ENCODE measurements around the gene PPFIA4. TPM values are rescaled to one million over a fixed set of nuclear protein-coding genes. Genes with fewer than 3 reads are reported as not detected.

PPFIA4 gene
- total RNA-seq, 1 donor from 2014 or later, result 1.3 TPM

DNA sequence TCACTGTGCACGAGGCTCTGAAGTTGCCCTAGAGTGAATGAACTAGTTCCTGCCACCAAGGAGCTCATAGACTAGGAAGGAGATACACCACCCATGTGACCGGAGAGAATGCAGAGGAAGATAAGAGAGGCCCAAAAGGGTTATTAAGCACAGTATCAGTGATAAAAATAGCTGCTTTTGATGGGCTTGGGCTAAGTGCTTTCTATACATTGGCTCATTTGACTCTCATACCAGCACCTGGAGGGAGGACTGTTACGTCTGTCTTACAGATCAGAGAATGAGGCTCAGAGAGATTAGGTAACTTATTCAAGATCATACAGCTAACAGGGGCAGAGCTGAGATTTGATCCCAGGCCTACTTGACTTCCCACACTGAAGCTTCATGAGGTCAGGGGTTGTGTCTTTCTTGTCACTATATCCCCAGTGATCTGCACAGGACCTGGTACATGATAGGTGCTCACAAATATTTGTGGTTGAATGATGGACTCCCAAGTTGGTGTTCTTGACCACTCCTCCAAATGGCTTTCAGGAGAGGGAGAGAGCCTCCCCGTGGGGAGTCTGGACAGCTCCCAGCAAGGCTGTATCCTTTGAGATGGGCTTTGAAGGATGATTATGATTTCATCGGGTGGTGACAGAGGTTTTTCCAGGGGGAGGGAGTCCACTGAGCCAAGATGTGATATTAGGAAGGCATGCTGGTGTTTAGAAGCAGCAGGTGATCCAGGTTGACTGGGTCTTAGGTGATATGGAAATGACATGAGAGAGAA is 14.4 kb downstream of the PPFIA4 start:
- no peak for TF ChIP-seq CTCF (IDR thresholded peaks at IDR 0.05)
- Histone ChIP-seq H3K4me3 (no peak overlapping the region), H3K9me3 (no peaks in the 10 kb centered on the region), H3K4me1 (peaks cover 3% of the 10 kb centered on the region), H3K27ac (no peak overlapping the region), H3K27me3 (no peaks in the 10 kb centered on the region), H3K36me3 (no peaks in the 10 kb centered on the region)
- intact Hi-C loops (cut with DNase I), result no loop called here
- no peak for DNase-seq
- no peak for ATAC-seq

- no peak for DNase-seq
- no peak for TF ChIP-seq CTCF (IDR thresholded peaks at IDR 0.05)
- no peaks in the 10 kb centered on the region for H3K9me3 ChIP-seq
These were observed 15.2 kb downstream of the PPFIA4 start for GRCh38 chr1:203041351-203041932.

GRCh38 chr1:203043830-203044545 is 17.7 kb downstream of the PPFIA4 start:
- H3K4me3 ChIP-seq, result no peak overlapping the region
- ATAC-seq (no peak), DNase-seq (no peak)
- no peaks in the 10 kb centered on the region for H3K9me3 ChIP-seq
- intact Hi-C loops (cut with DNase I), result no loop called here
- TF ChIP-seq CTCF (IDR thresholded peaks at IDR 0.05), result no peak
- no peaks in the 10 kb centered on the region for H3K27me3 ChIP-seq
- no peaks in the 10 kb centered on the region for H3K4me1 ChIP-seq
- no peak overlapping the region for H3K27ac ChIP-seq
- H3K36me3 ChIP-seq, result no peaks in the 10 kb centered on the region

More at GRCh38 chr1:203041351-203041932, 15.2 kb downstream of the PPFIA4 start:
- Histone ChIP-seq H3K4me1 (peaks cover 3% of the 10 kb centered on the region), H3K27me3 (no peaks in the 10 kb centered on the region), H3K27ac (no peak overlapping the region), H3K4me3 (no peak overlapping the region), H3K36me3 (no peaks in the 10 kb centered on the region)
- intact Hi-C loops (cut with DNase I), result no loop called here
- no peak for ATAC-seq

- TF ChIP-seq CTCF (IDR thresholded peaks at IDR 0.05), result no peak
- Histone ChIP-seq H3K4me3 (no peak overlapping the region), H3K27me3 (no peaks in the 10 kb centered on the region), H3K4me1 (no peaks in the 10 kb centered on the region), H3K9me3 (no peaks in the 10 kb centered on the region), H3K36me3 (no peaks in the 10 kb centered on the region), H3K27ac (no peak overlapping the region)
- ATAC-seq (no peak), DNase-seq (no peak)
- intact Hi-C loops (cut with DNase I), result no loop called here
These were observed 18.4 kb downstream of the PPFIA4 start for GRCh38 chr1:203044546-203045250.

DNA sequence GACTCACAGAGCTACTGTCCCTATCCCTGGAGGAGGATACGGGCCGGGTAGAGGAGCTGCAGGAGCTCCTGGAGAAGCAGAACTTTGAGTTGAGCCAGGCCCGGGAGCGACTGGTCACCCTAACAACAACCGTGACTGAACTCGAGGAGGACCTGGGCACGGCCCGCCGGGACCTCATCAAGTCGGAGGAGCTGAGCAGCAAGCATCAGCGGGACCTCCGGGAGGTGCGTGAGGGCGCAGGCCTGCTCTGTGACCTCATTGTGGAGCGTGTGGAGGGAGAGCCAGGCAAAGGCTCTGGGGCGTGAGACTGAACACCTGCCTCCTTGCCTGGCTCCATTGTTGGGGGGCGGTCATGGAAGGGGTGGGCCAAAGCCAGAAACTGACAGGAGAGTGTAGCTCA is 19.0 kb downstream of the PPFIA4 start:
- no peak for DNase-seq
- no peak overlapping the region for H3K4me3 ChIP-seq
- intact Hi-C loops (cut with DNase I), result no loop called here

More for the DNA sequence above, 19.0 kb downstream of the PPFIA4 start:
- Histone ChIP-seq H3K27ac (no peak overlapping the region), H3K4me1 (no peaks in the 10 kb centered on the region), H3K27me3 (no peaks in the 10 kb centered on the region), H3K9me3 (no peaks in the 10 kb centered on the region), H3K36me3 (no peaks in the 10 kb centered on the region)
- ATAC-seq, result no peak
- no peak for TF ChIP-seq CTCF (IDR thresholded peaks at IDR 0.05)

All from upper lobe of right lung (tissue), 1 donor.